OCI-M2 (cell line): ENCODE results near the gene ZDHHC11B.
"Not testable (repeated sequence)": the region's sequence is repeated elsewhere in the genome, so short reads cannot be mapped to it uniquely, and the experiment has no call there.

Experiments
- DNase-seq: peaks from one replicate; lab custom pipeline; 2025; ENCODE audit not compliant: unreplicated experiment; lab: John Stamatoyannopoulos, UW

Gene ZDHHC11B

GRCh38 chr5:770585-770984 is 13.9 kb downstream of the ZDHHC11B start:
- not testable (repeated sequence) for DNase-seq

- not testable (repeated sequence) for DNase-seq
These were observed 14.9 kb downstream of the ZDHHC11B start for GRCh38 chr5:769485-770145.

GRCh38 chr5:766666-767431 is 17.7 kb downstream of the ZDHHC11B start:
- DNase-seq = no peak

GRCh38 chr5:765948-766631 is 18.4 kb downstream of the ZDHHC11B start:
- DNase-seq = no peak

- DNase-seq = no peak
These were observed 20.3 kb downstream of the ZDHHC11B start for GRCh38 chr5:763998-764781.

- no peak for DNase-seq
These were observed 21.1 kb downstream of the ZDHHC11B start for GRCh38 chr5:763397-763796.

GRCh38 chr5:762996-763395 is 21.5 kb downstream of the ZDHHC11B start:
- not testable (repeated sequence) for DNase-seq

GRCh38 chr5:761854-762710 is 22.4 kb downstream of the ZDHHC11B start:
- DNase-seq = no peak

GRCh38 chr5:761059-761771 is 23.3 kb downstream of the ZDHHC11B start:
- DNase-seq = no peak

- no peak for DNase-seq
These were observed 24.0 kb downstream of the ZDHHC11B start for GRCh38 chr5:760363-761058.

- no peak for DNase-seq
These were observed 24.7 kb downstream of the ZDHHC11B start for GRCh38 chr5:759781-760362.

- no peak for DNase-seq
These were observed 25.3 kb downstream of the ZDHHC11B start for GRCh38 chr5:759111-759751.

- no peak for DNase-seq
These were observed 25.9 kb downstream of the ZDHHC11B start for GRCh38 chr5:758698-759053.

- DNase-seq = no peak
These were observed 26.4 kb downstream of the ZDHHC11B start for GRCh38 chr5:757931-758697.

GRCh38 chr5:757346-757930 is 27.1 kb downstream of the ZDHHC11B start:
- no peak for DNase-seq

GRCh38 chr5:756865-757345 is 27.6 kb downstream of the ZDHHC11B start:
- DNase-seq = no peak

- DNase-seq = no peak
These were observed 28.4 kb downstream of the ZDHHC11B start for GRCh38 chr5:756171-756570.
